ENCODE data around the gene EMSY.

Gene EMSY

DNA sequence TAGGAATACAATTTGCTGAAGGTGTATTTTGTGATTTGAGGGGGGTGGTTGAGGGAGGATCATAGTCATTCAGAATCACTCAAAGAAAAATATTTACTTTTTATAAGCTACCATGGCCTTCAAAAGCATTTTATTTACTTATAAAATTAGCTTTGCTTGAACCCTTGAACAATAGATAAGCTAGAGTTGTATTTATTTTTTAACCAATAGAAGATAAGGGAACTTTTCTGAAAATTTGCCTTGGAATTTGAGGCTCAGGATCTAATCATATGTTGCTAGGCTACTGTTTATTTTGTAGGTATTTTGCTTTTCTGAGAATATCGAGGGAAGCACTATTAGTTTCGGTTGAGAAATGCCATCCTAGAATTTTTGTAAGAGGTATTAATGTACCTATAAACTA lies 82.1 kb downstream of the EMSY start:
- Histone ChIP-seq H3K36me3 (replicated peaks) (peaks cover 3% of the 10 kb centered on the region), H3K4me3 (ENCODE audit: low read depth, low read length) (no peak overlapping the region), H3K27ac (no peak overlapping the region), H3K27me3 (replicated peaks) (no peaks in the 10 kb centered on the region)
- in situ Hi-C loops (cut with HindIII; ENCODE audit: low pct_ligation_motif_present, low sequenced_read_pairs), result no loop called here
- TF ChIP-seq, protein P1, sequence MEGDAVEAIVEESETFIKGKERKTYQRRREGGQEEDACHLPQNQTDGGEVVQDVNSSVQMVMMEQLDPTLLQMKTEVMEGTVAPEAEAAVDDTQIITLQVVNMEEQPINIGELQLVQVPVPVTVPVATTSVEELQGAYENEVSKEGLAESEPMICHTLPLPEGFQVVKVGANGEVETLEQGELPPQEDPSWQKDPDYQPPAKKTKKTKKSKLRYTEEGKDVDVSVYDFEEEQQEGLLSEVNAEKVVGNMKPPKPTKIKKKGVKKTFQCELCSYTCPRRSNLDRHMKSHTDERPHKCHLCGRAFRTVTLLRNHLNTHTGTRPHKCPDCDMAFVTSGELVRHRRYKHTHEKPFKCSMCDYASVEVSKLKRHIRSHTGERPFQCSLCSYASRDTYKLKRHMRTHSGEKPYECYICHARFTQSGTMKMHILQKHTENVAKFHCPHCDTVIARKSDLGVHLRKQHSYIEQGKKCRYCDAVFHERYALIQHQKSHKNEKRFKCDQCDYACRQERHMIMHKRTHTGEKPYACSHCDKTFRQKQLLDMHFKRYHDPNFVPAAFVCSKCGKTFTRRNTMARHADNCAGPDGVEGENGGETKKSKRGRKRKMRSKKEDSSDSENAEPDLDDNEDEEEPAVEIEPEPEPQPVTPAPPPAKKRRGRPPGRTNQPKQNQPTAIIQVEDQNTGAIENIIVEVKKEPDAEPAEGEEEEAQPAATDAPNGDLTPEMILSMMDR (IDR thresholded peaks at IDR 0.05; ENCODE audit: low read depth, low read length, missing control alignments), result no peak
- DNase-seq, result no peak

DNA sequence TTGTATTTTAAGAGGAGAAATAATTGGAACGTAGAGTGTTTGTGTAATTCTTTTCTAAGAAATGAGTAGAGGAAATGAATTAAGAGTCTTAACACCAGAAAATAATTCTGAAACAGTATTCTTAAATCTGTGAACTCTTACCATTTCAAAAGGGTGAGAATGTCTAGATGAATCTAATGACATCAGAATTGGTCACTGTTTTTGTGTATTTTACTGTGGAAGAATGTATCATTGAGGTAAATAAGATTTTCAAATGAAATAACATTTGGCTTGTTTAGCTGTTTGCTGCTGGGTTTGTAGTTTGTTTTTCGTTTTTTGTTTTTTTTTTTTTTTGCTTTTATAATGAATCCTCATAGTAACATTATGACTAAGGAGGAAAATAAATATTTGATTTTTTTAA lies 97.6 kb downstream of the EMSY start:
- H3K27me3 ChIP-seq (replicated peaks), result no peaks in the 10 kb centered on the region
- DNase-seq, result no peak
- in situ Hi-C loops (cut with HindIII; ENCODE audit: low pct_ligation_motif_present, low sequenced_read_pairs), result no loop called here
- no peak overlapping the region for H3K27ac ChIP-seq
- peaks cover 24% of the 10 kb centered on the region for H3K36me3 ChIP-seq (replicated peaks)
- TF ChIP-seq, protein P1 (IDR thresholded peaks at IDR 0.05; ENCODE audit: low read depth, low read length, missing control alignments), result no peak
- H3K4me3 ChIP-seq (ENCODE audit: low read depth, low read length), result no peak overlapping the region

DNA sequence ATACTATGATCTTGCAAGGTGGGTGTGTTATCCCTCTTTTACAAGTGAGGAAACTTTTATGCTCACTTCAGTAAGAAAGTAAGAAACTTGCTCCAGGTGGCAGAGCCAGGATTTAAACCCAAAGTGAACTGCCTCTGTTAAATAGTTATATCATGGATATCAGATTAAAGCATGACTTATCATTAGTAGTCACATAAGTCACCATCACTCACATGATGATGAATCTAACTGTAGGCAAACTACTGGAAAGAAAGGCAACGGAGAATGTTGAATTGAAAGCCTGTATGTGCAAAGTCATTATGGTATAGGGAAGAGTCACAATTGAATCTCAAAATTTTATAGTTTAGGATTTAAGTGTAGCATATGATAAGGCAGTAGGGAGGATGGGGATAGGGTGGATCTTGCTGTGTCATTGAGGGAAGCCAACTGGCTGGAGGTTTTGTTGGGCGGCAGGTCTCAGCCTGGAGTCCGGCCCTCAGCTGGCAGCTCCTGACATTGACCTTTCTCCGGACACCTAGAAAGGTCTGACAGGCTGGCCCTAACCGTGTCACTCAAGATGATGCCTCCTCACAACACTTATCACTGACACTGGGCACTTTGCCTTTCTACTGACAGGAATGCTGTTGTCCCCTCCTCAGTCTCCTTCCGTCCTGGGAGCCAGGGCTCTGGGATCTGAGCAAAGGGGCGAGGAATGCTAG lies 98.3 kb downstream of the EMSY start:
- TF ChIP-seq, protein P1 (IDR thresholded peaks at IDR 0.05; ENCODE audit: low read depth, low read length, missing control alignments), result no peak
- Histone ChIP-seq H3K27me3 (replicated peaks) (no peaks in the 10 kb centered on the region), H3K27ac (no peak overlapping the region), H3K36me3 (replicated peaks) (peaks cover 24% of the 10 kb centered on the region), H3K4me3 (ENCODE audit: low read depth, low read length) (no peak overlapping the region)
- in situ Hi-C loops (cut with HindIII; ENCODE audit: low pct_ligation_motif_present, low sequenced_read_pairs), result no loop called here
- DNase-seq, result no peak

DNA sequence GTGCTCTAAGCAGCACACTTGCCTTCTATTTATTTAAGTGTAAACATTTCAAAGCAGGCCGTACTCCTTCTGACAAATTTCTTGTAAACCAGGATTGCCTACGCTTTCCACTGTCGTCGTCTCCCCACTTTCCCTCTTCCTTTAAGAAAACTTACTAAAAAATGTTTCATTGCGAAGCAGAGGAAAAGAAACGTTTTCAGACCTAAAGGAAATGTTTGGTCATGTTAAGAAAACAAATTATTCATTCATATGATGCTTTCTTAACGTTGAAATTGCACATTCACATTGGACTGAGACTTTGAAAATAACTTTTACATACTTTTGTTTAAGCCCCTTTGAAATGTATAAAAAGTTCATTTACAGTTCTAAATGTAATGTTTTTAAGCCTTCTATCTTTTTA lies 106.0 kb downstream of the EMSY start:
- TF ChIP-seq, protein P1 (IDR thresholded peaks at IDR 0.05; ENCODE audit: low read depth, low read length, missing control alignments), result no peak
- Histone ChIP-seq H3K36me3 (replicated peaks) (peaks cover 2% of the 10 kb centered on the region), H3K27ac (peak overlapping the region; percentile 8), H3K27me3 (replicated peaks) (no peaks in the 10 kb centered on the region), H3K4me3 (ENCODE audit: low read depth, low read length) (no peak overlapping the region)
- in situ Hi-C loops (cut with HindIII; ENCODE audit: low pct_ligation_motif_present, low sequenced_read_pairs), result no loop called here
- no peak for DNase-seq

DNA sequence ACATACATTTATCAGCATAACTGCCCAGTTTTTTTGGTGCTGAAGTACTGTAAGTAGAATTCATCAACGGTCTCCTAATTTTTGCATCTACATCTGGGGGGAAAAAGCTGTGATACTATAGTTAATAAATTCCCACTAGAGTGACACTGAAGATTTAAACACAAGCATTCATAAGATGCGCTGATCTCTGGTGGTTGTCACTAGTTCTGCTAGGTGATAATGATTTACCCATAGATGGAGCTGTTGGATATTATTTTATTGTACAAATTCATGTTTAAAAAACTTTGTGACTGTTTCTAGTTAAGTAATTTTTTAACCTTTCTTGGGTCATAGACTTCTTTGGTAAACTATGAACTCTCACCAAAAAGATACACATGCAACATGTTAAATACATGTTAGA lies 106.6 kb downstream of the EMSY start:
- H3K36me3 ChIP-seq (replicated peaks), result no peaks in the 10 kb centered on the region
- in situ Hi-C loops (cut with HindIII; ENCODE audit: low pct_ligation_motif_present, low sequenced_read_pairs), result no loop called here
- no peak for DNase-seq
- H3K4me3 ChIP-seq (ENCODE audit: low read depth, low read length), result no peak overlapping the region
- TF ChIP-seq, protein P1 (IDR thresholded peaks at IDR 0.05; ENCODE audit: low read depth, low read length, missing control alignments), result peak; percentile 25
- H3K27ac ChIP-seq, result no peak overlapping the region
- no peaks in the 10 kb centered on the region for H3K27me3 ChIP-seq (replicated peaks)

DNA sequence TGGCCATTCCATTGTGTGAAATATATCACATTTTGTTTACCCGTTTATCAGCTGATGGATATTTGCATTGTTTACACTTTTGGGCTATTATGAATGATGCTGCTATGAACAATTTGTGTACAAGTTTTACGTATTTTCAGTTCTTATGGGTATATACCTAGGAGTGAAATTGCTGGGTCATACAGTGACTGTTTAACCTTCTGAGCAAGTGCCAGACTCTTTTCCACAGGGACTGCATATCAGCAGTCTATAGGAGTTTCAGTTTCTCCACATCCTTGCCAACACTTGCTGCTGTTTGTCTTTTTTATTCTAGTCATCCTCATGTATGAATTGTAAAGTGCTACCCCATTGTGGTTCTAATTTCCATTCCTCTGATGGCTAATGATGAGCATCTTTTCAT lies 108.2 kb downstream of the EMSY start:
- H3K27me3 ChIP-seq (replicated peaks), result no peaks in the 10 kb centered on the region
- no peaks in the 10 kb centered on the region for H3K36me3 ChIP-seq (replicated peaks)
- in situ Hi-C loops (cut with HindIII; ENCODE audit: low pct_ligation_motif_present, low sequenced_read_pairs), result no loop called here
- DNase-seq, result no peak
- no peak overlapping the region for H3K4me3 ChIP-seq (ENCODE audit: low read depth, low read length)
- H3K27ac ChIP-seq, result no peak overlapping the region
- TF ChIP-seq, protein P1 (IDR thresholded peaks at IDR 0.05; ENCODE audit: low read depth, low read length, missing control alignments), result no peak
